GM18508 (cell line): ENCODE measurements around the gene PDZK1.
"Not testable (repeated sequence)": the region's sequence is repeated elsewhere in the genome, so short reads cannot be mapped to it uniquely, and the experiment has no call there.

ENCODE experiments used
- ATAC-seq: cut with Tn5 transposase; IDR thresholded peaks from one replicate; pipeline ENCODE4 v1.9.1; 2021; ENCODE audit warnings: moderate number of reproducible peaks; ENCODE audit not compliant: insufficient read depth, unreplicated experiment

PDZK1 gene

DNA sequence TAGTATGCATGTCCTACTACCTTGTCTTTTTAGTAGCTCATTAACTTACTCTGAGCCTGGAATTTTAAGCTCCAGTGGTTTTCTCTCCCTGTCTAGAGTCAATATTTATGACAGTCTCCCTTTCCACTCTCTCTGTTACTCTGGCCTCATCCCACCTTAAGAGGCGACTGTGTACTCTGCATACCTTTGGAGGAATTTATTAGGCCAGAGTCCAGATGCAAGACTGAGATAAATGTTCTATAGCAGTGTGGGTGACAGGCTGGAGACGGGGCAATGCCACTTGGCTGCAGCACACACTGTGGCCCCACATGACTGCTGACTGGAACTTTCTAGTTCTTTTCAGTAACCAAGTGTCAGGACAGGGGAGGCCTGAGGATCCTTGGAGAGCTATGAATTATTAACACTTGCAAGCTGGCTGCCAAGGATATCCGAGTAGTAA is 4.1 kb upstream of the PDZK1 start:
- ATAC-seq: no peak

DNA sequence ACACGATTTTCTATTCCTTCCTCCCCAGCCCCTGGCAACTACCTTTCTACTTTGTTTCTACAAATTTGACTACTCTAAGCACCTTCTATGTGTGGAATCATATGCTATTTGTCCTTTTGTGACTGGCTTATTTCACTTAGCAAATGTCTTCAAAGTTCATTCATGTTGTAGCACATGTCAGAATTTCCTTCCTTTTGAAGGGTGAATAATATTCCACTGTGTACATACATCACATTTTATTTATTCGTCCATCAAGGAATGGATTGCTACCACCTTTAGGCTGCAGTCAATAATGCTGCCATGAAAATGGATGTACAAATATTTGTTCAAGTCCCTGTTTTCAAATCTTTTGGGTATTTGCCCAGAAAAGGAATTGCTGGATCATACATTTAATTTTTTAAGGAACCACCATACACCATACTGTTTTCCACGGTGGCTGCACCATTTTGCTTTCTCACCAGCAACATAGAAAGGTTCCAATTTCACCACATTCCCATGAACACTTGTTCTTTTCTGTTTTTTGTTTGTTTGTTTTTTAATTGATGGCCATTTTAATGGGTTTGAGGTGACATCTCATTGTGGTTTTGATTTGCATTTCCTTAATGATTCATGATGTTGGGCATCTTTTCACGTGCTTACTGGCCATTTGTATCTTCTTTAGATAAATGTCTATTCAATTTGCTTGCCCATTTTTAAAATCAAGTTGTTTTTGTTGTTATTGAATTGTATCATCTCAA is 3.3 kb upstream of the PDZK1 start:
- no peak for ATAC-seq

DNA sequence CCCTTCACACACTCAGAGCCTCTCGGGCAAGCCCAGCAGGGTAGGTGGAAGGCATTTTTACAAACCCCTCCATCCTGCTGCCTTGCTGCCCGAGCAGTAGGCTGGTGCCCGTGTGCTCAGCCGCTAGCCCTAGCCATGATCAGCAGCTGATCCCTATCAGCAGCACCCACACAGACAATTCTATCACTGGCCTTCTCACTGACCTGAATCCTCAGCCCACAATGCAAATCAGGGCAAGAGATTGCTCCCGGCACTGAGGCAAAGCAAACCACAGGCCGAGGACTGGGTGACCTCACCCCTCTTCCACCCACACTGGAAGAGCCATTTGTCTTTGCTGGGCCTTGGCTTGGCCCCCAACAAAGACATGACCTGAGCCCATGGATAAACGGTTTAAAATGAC is 895 bp upstream of the PDZK1 start:
- ATAC-seq: no peak

DNA sequence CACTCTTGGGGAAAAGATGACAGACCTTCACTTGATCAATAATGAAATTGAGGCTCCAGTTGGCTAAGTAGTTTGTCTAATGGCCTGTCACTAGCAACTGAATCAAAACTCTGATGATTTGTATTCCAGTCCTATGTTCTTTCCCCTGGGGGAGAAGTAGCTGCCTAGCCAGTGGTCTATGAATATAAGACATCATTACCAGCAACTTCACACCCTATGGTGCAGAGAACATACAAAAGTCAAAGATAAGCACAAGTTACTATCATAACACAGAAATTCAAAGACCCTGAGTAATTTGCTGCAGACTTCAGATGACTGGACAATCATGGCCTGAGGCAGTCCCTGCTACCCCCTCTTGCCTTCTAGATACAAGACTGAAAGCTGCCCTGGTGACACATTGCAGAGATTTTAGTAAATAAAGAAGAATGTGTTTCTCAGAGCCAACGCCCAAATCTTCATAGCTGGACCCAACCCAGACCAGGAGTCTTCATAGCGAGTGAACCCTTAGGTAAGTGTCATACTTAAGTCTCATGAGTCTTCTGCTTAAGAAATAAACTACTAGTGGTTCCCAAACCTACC is 993 bp downstream of the PDZK1 start:
- no peak for ATAC-seq

DNA sequence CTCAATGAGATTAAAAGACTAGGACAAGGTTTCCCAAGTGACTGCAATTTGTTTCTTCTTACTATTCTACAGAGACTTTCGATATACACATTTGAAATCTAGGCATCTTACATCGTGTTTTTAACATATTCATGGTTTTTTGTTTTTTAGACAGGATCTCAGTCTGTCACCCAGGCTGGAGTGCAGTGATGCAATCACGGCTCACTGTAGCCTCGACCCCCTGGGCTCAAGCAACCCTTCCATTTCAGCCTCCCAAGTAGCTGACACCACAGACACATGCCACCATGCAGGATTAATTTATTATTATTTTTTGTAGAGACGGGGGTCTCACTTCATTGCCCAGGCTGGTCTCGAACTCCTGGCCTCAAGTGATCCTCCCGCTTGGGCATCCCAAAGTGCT is 1.5 kb downstream of the PDZK1 start:
- no peak for ATAC-seq

DNA sequence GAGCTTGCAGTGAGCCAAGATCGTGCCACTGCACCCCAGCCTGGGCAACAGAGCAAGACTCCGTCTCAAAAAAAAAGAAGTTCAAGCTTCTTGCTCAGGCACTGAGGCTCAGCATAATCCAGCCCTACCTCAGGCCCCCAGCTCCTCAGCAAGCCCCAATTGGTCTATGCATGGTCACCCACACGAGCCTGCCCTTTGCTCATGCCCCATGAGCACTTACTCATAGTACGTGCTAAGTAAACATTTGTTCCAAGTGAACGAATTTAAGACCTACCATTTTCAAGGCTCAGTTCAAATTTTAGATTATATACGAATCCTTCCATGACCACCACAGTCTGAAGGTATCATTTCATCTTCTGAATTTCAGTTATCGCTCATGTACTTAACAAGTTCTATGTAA is 4.3 kb downstream of the PDZK1 start:
- no peak for ATAC-seq

DNA sequence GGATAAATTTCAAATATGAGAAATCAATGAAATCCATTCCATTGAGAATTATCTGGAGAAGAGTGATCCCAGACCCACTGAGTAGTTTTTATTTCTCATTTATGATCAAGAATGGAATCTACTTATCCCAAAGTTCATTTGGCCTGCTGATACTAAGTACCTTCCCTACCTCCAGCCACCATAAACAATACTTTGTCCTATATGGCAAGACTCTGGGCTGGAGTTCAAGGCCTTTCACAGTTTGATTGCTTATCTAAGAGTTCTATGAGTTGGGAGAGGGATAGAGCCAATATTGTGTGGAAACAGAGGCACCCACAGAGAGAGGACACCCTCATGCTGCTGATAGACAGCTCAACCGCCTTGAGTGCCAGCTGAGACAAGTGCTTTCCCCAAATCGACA is 5.1 kb downstream of the PDZK1 start:
- ATAC-seq: no peak

DNA sequence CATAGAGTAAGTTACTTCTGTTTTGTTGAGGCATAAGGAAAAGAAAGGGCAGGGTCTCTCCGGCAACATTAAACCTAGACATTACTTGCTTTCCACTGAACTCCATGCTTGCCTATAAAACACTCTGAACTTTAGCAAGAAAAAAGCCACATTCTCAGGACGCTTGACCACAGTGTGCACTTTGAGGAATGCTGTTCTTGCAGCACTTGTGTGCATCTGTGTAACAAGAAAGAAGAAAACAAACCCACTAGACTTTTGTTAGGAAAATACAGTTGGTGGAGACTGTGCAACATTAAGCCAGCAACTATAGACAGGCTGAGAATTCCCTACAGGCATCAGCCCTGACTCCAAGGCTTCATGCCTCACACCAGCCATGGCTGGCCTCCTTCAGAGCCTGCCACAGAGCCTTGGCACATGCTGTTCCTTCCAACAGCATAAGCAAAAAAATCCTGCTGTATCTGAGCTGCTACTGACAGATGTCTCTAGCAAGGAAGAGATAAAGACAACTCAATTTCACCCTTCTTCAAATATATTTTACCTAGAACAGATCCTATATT is 5.8 kb downstream of the PDZK1 start:
- ATAC-seq: no peak

DNA sequence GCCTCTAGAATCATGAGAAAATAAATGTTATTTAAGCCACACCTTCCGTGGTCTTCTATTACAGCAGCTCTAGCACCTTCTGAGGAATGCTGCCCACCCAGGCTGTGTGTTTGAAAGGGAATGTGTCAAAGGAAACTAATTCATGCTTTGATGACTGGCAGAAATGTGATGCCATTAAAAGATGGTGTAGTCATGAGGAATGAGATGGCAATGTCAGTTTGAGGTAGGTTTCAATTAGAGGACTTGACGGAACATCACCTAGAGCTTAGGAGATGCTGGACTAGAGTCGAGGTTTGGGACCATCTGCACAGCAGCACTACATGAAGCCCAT is 10.6 kb downstream of the PDZK1 start:
- ATAC-seq: no peak

DNA sequence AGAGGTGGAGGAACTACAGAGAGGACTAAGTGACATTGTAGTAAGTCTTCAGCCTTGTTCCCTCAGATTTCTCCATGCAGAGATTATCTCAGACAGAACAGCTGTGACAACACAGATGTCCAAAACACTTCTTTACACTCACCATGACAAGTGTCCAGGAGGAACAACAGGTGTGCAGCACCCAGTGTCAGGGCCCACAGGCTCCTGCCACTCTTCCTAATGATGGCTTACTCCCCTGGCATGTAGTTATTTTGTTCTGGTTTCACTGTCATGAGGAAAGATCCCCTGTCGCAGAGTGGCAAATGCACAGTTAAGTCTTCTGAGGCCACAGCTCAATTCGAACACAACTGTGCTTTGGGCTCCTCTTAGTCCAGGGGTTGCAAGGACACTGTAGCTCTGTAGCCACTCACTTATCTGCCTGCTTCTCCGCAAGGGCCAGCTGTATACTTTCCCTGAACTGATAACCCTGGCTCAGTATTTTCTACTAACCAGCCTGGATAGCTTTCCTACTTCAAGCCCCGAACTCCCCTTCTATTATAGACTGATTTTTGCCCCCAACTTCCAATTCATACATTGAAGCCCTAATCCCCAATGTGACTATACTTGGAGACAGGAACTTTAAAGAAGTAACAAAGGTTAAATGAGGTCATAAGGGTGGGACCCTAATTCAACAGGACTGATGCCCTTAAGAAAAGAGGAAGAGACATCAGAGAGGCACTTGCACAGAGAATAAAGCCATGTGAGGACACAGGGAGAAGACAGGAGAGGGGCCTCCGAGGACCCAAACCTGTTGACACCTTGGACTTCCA is 11.1 kb downstream of the PDZK1 start:
- no peak for ATAC-seq

DNA sequence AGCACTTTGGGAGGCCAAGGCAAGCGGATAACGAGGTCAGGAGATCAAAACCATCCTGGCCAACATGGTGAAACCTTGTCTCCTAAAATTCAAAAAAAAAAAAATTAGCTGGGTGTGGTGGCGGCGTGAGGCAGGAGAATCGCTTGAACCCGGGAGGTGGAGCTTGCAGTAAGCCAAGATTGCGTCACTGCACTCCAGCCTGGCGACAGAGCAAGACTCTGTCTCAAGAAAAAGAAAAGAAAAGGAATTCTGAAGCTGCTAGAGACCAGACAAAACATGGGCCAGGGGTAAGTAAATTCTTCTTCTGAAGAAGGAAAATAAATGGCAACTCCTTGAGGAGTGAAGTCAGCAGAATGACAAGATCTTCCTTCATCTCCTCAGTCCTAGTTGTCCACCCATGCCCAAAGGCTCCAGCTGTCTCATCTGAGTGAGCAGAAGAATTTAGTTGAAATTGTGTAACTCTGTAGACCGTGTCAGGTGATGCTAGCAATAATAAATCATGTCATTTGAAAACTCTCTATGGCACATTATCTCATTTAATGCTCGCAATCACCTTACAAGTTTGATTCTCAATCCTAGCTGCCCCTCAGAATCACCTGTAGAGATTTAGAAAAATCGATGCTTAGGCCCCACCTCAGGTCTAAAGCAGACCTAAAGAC is 14.3 kb downstream of the PDZK1 start:
- ATAC-seq: no peak

DNA sequence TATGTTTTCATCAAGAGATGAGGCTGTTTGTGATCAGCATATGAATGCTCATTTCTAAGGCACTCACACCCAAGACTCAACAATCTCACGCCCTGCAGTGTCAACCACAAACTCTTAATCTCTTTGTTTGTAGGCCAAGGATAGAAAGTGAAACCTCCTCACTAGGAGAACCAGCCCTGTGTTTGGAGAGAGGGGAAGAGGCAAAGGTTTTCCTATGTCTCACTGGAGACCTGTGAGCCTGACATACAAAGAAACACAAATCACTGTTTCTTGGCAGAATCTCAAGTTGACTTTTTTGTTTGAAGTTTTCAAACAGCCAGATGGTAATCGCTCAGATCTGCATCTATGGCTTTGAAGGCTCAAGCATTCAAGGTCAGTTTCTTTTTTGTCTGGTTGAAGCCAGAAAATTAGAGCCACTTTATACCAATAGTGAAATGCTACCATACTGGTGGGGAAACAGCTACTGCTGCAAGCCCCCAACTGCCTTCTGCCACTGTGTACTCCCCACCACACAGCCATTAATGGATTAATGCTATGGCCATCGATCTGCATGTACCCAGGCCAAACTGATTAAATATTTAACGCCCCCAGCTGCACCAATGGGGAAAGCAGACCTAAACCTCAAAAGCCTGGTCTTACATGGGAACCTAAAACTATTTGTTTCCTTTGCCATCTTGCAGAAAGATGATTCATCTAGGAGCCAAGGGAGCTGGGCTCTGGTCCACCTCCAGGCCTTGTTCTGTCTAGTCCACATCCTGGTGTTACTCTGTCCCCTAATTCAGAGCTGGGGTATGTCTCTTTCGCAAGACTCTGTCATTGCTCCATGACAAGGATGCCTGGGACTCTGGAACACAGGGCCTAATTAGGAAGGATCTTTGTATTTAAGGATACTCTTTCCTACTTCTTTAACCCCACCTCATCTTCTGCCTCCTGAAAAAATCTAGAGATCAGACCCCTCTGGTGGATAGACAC is 16.3 kb downstream of the PDZK1 start:
- ATAC-seq: no peak

DNA sequence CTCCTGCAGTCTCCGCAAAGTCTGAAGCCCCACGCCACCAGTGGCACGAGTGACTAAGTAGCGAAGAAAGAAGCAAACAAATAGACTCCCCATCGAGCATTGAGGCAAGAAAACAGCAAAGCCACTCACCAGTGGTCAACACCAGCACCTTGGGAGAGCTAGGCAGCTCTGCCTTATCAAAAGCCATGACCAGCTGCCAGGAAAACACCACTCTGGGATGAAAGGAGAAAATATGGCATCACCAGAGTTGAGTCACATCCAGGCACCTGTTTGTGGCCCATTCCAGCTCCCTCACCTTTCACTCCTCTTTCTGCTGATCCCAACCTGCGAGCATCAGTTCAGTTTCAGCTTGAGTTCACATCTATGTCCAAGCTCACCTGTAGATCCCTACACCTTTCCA is 17.2 kb downstream of the PDZK1 start:
- no peak for ATAC-seq

DNA sequence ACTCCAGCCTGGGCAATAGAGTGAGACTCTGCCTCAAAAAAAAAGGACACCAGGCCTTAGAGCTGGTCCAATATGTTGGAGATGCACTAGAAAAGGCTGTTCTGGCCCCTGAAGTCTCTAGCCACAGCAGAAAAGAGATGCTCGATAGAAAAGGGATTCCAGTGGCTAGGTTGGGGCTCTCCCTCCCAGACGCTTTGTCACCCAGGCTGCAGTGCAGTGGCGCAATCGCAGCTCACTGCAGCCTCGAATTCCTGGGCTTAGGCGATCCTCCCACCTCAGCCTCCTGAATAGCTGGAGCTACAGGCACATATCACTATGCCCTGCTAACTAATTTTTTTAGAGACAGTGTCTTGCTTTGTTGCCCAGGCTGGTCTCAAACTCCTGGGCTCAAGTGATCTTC is 18.2 kb downstream of the PDZK1 start:
- no peak for ATAC-seq

DNA sequence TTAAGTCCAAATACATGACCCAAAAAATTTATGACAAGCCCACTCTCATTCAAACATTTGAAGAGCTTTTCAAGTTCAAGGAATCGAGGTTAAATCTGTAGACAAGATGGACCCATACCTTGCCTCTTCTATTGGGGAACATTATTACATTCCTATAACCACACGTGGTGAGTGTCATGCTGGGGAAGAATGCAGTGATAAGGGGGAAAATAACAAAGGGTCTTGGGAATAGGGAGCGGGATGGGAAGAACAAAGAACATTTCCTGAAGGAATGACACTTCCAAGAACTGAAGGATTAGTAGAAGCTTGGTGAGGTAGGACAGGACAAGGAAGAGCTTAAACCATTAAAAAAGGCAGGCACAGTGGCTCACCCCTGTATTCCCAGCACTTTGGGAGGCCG is 18.8 kb downstream of the PDZK1 start:
- ATAC-seq: no peak

DNA sequence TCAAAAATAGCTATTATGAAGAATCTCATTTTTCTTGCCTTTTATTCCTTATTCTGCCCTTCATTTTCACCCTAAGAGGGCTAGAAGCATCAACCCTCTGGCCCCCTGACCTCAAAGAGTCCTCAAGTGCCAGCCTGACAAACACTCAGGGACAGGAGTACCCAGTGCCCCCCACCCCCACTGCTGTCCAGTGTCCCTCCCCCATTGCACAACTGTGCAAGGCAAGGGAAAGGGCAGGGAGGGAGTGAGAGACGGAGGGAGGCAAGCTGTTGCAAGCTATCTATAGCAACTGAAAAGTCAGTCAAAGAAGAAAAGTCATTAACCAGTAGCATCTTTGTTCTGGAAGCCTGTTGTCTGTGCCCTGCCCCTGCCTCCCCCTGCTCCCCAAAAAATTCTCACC is 21.1 kb downstream of the PDZK1 start:
- not testable (repeated sequence) for ATAC-seq

DNA sequence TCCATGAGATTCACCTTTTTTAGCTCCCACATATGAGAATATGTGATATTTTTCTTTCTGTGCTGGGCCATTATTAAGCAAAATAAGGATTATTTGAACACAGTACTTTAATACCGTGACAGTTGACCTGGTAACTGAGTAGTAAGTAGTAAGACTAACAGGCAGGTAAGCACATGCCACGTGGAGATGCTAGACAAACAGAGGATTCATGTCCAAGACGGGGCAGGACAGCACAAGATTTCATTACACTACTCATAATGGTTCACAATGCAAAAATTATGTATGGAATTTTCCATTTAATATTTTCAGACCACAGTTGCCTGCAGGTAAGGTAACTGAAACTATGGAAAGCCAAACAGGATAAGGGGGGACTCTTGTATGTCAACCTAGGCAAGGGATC is 22.3 kb downstream of the PDZK1 start:
- ATAC-seq: not testable (repeated sequence)

DNA sequence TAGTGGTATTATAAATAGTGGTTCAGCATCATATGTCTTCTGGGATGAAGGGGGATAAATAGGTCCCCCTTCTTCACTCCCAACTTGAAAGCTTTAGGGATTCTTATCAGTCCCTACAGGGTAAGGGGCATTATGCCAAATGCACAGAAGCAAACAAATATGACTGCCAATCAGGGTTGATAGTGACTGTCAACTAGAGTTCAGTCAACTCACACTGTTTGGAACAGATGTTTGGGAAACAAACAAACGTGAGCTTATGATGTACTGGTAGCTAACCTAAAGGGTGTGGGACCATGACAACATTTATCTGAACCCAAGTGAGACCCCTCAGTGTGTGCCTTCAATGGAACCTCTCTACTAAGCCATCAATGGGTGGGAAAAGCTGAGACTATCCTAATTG is 34.0 kb downstream of the PDZK1 start:
- ATAC-seq: not testable (repeated sequence)

DNA sequence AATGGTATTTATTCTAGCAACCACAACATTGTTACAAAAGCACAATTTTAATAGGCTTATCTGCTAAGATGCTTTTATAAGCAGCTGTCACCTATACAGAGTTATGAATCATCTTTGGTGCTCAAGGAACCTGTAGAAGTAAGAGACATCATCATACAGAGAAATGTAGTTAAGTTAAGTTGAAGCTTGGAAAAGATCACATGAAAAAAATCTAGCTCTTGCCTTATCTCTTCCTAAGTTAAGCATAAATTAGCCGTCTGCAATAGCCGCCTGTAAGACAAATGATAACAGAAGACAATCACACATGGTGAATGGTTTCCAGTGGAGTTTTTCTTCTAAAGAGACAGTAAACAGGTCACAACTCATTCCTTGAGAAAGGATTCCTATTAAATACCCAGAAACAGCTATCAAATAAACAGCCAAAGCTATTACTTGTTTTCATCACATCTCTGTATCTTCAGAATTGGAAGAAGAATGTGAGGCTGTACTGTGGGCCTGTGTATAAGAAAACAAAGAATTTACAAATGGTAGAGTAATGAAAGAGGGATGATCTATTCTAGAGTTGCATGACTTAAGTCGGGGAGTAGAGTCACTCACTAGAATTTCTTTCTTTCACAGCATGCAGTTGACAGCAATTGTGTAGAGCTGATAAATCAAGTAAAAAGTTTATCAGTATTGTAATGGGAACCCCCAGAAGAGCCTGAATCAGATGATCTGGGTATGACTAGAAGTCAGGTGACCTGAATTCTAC is 36.0 kb downstream of the PDZK1 start:
- not testable (repeated sequence) for ATAC-seq
